Endothelial cell of umbilical vein (primary cell): ENCODE measurements around the gene PYGO2. TPM values are rescaled to one million over a fixed set of nuclear protein-coding genes. Genes with fewer than 3 reads are reported as not detected.

ENCODE experiments used
- BruUV-seq: library from RNA; stranded (reverse); fragments of 400-500 nt; replicated peaks from 2 replicates; lab custom pipeline; 2021; lab: Mats Ljungman, UMichigan
- CTCF ChIA-PET: fragments of 300-600, 350-600 bp; sonication (Branson Sonifier 250); formaldehyde crosslinking; loops from one replicate; lab custom pipeline; 2021; ENCODE audit warnings: antibody characterized with exemption, inconsistent platforms; lab: Charles Lee
- POLR2A ChIA-PET: fragments of 300-600, 350-600 bp; sonication (Branson Sonifier 250); formaldehyde crosslinking; loops from one replicate; lab custom pipeline; 2021; ENCODE audit warnings: antibody characterized with exemption, inconsistent platforms; lab: Charles Lee
- DNase-seq: peaks from one replicate; pipeline ENCODE4 v3.0.0-alpha.2; 2011; ENCODE audit warnings: low read depth, low spot score
- FAIRE-seq: peaks from 2 replicates; lab custom pipeline; 2011; peaks lifted over from hg19 to GRCh38; lab: Jason Lieb, UNC
- H2AFZ ChIP-seq: 2 replicates; pipeline ENCODE4 v1.6.0; 2012; ENCODE audit warnings: low read depth, low read length, control low read depth, inconsistent platforms
- H3K27ac ChIP-seq: 2 replicates; pipeline ENCODE4 v1.5.1; 2011; ENCODE audit warnings: low read depth, mild to moderate bottlenecking, control low read depth, low read length, moderate library complexity; ENCODE audit not compliant: insufficient read depth
- H3K27me3 ChIP-seq, 2 experiments: 2 replicates each; pipeline versions ENCODE4 v1.6.0 to v1.6.1; 2011; ENCODE audit warnings: low read length in 2 of 2, mixed read lengths in 1 of 2; ENCODE audit not compliant: control insufficient read depth in 2 of 2, insufficient read depth in 2 of 2
- H3K36me3 ChIP-seq, 2 experiments: 2 replicates in 1 of 2; 3 replicates in 1 of 2; pipeline ENCODE4 v1.5.1; 2011; ENCODE audit warnings: low read length in 2 of 2, mild to moderate bottlenecking in 1 of 2, moderate library complexity in 1 of 2; ENCODE audit not compliant: control insufficient read depth in 2 of 2, insufficient read depth in 2 of 2; ENCODE audit errors: extremely low read depth in 1 of 2
- H3K4me1 ChIP-seq: 3 replicates; pipeline ENCODE4 v1.5.1; 2011; ENCODE audit warnings: mild to moderate bottlenecking, low read length; ENCODE audit not compliant: control insufficient read depth, insufficient read depth; ENCODE audit errors: extremely low read depth
- H3K4me2 ChIP-seq: 2 replicates; pipeline ENCODE4 v1.6.1; 2011; ENCODE audit warnings: low read length, control low read depth, mixed read lengths; ENCODE audit not compliant: insufficient read depth
- H3K4me3 ChIP-seq, 3 experiments: fragments of 200-600 bp in 1 of 3; sonication (generic), shearing (Covaris generic) in 1 of 3; replicated peaks in 1 of 3; 2 replicates each; pipeline ENCODE4 v1.5.1; 2011 to 2016; ENCODE audit warnings: control low read depth in 3 of 3, low read length in 3 of 3, mild to moderate bottlenecking in 2 of 3, inconsistent platforms in 1 of 3, low read depth in 1 of 3, moderate library complexity in 1 of 3; ENCODE audit not compliant: insufficient read depth in 1 of 3
- H3K79me2 ChIP-seq: 2 replicates; pipeline ENCODE4 v1.6.0; 2012; ENCODE audit warnings: low read length, inconsistent platforms; ENCODE audit not compliant: control insufficient read depth, insufficient read depth
- H3K9ac ChIP-seq: replicated peaks from 2 replicates; pipeline ENCODE3; 2011; ENCODE audit warnings: low read length, control low read depth; ENCODE audit not compliant: insufficient read depth; ENCODE audit errors: extremely low read depth
- H3K9me1 ChIP-seq: replicated peaks from 3 replicates; pipeline ENCODE4 v1.6.0; 2011; ENCODE audit warnings: mild to moderate bottlenecking, low read length; ENCODE audit not compliant: control insufficient read depth, insufficient read depth; ENCODE audit errors: extremely low read depth
- H3K9me3 ChIP-seq: replicated peaks from 2 replicates; pipeline ENCODE4 v1.5.1; 2012; ENCODE audit warnings: low read length, inconsistent platforms; ENCODE audit not compliant: control insufficient read depth, insufficient read depth
- H4K20me1 ChIP-seq: replicated peaks from 2 replicates; pipeline ENCODE3; 2011; ENCODE audit warnings: mild to moderate bottlenecking, low read length; ENCODE audit not compliant: control insufficient read depth, insufficient read depth; ENCODE audit errors: extremely low read depth
- CTCF ChIP-seq, 2 donors: IDR thresholded peaks; 1 replicate in 1 of 2; 2 replicates in 1 of 2; pipeline ENCODE4 v1.5.1; 2011; ENCODE audit warnings: low read length in 2 of 2, mild to moderate bottlenecking in 2 of 2, moderate library complexity in 2 of 2, control low read depth in 1 of 2, inconsistent platforms in 1 of 2, low read depth in 1 of 2; ENCODE audit not compliant: insufficient read depth in 1 of 2; ENCODE audit errors: extremely low read depth in 1 of 2
- EZH2 ChIP-seq: IDR thresholded peaks from 2 replicates; pipeline ENCODE4 v1.6.1; 2012; ENCODE audit warnings: borderline replicate concordance, low read depth, mild to moderate bottlenecking, moderate library complexity, low read length, inconsistent platforms; ENCODE audit not compliant: severe bottlenecking
- FOS ChIP-seq: IDR thresholded peaks from 2 replicates; pipeline ENCODE4 v1.6.1; 2011; ENCODE audit warnings: mild to moderate bottlenecking, low read length, moderate library complexity, borderline replicate concordance; ENCODE audit not compliant: insufficient read depth
- GATA2 ChIP-seq: IDR thresholded peaks from 2 replicates; pipeline ENCODE4 v1.7.0; 2011; ENCODE audit warnings: low read depth, mild to moderate bottlenecking, moderate library complexity, mixed read lengths, low read length; ENCODE audit not compliant: insufficient read length, insufficient read depth
- MAX ChIP-seq: IDR thresholded peaks from 2 replicates; pipeline ENCODE4 v1.6.1; 2011; ENCODE audit not compliant: insufficient read depth, insufficient read length
- MYC ChIP-seq: IDR thresholded peaks from one replicate; pipeline ENCODE4 v1.6.1; 2011; ENCODE audit warnings: mild to moderate bottlenecking, low read depth, low read length
- POLR2A ChIP-seq: IDR thresholded peaks from 2 replicates; pipeline ENCODE4 v1.6.1; 2012; ENCODE audit warnings: low read depth, mild to moderate bottlenecking, control low read depth, low read length
- POLR2AphosphoS5 ChIP-seq: IDR thresholded peaks from 2 replicates; pipeline ENCODE4 v1.6.1; 2012; ENCODE audit warnings: low read depth, mild to moderate bottlenecking, control low read depth, low read length, moderate library complexity; ENCODE audit not compliant: insufficient read depth
- dilution Hi-C: fragments of 300-500 bp; cut with MboI; formaldehyde crosslinking; loops from one replicate; pipeline ENCODE4 v1.15.0; 2019; ENCODE audit warnings: low sequenced_read_pairs; ENCODE audit not compliant: extremely low pct_ligation_motif_present
- intact Hi-C: fragments of 100-400 bp; cut with micrococcal nuclease; formaldehyde crosslinking; loops from one replicate; pipeline ENCODE4 v1.10.0; 2022
- polyA plus RNA-seq, 4 experiments: library from polyadenylated mRNA; depleted of rRNA in 3 of 4; stranded (reverse) in 3 of 4; unstranded in 1 of 4; fragments of >200 nt; gene quantifications; 2 replicates each; pipeline versions ENCODE4 v1.2.1 to v1.2.3, GENCODE V29; 2011 to 2012; ENCODE audit warnings: missing spikeins in 1 of 4
- total RNA-seq: library from RNA; stranded (reverse); gene quantifications from 2 replicates; pipeline ENCODE4 v1.2.3, GENCODE V29; 2021

Gene PYGO2
- total and polyA plus RNA-seq, 2 donors (not counting 3 experiments of a cell fraction or from before 2014, with no cell fraction given): 19.3 to 21.5 TPM

- dilution Hi-C loops (no loop called here), intact Hi-C loops (no loop called here)
- peaks cover 0 to 12% of the 10 kb centered on the region in 2 experiments for H3K36me3 ChIP-seq
- H2AFZ ChIP-seq: no peak within 1 kb of the TSS
- no peak within 1 kb of the TSS for H3K4me3 ChIP-seq
- DNase-seq: no peak
- no peaks in the 10 kb centered on the region for H3K79me2 ChIP-seq
- ChIA-PET CTCF (interaction anchor here (0.5 to 4.7 kb wide), 24 partner anchors 9 to 174 kb away, joined by 3 to 65 read pairs (median 6); partner anchors contain the start of genes ADAM15, EFNA4, FLAD1 and PBXIP1), POLR2A (interaction anchor here (0.6 to 1.7 kb wide), 5 partner anchors 9 to 59 kb away, joined by 3 to 5 read pairs (median 4); partner anchors contain the start of gene SHC1)
- H3K9me3 ChIP-seq: no peaks in the 10 kb centered on the region
- H3K27me3 ChIP-seq: no peaks in the 10 kb centered on the region
- no TSS peak for BruUV-seq
- no peaks in the 10 kb centered on the region for H3K9me1 ChIP-seq
- TF ChIP-seq MAX: no peak
- no peak for TF ChIP-seq FOS
- TF ChIP-seq POLR2A: peak; percentile 27
- TF ChIP-seq GATA2: no peak
- no peak for TF ChIP-seq POLR2AphosphoS5
- TF ChIP-seq CTCF (IDR thresholded peaks at IDR 0.05; ENCODE audit: extremely low read depth in 1 of 2, insufficient read depth in 1 of 2, low read depth in 1 of 2, low read length in 2 of 2): no peak
- TF ChIP-seq EZH2: no peak
- no peak for TF ChIP-seq MYC
- H3K27ac ChIP-seq: no peak within 1 kb of the TSS
- peaks cover 2% of the 10 kb centered on the region for H3K4me1 ChIP-seq
- no peak within 1 kb of the TSS for H3K4me2 ChIP-seq
- H3K9ac ChIP-seq: no peak within 1 kb of the TSS
- no peaks in the 10 kb centered on the region for H4K20me1 ChIP-seq
- FAIRE-seq: no peak
These were observed 32.1 kb upstream of the PYGO2 start, which contains the start of gene LENEP for GRCh38 chr1:154993572-154994268. Gene LENEP, plus strand, starts transcription at chr1:154993586. Its CDS starts 22 bp downstream, at chr1:154993608.
